GM18909 (cell line): ENCODE results near the gene FGF1.

Source experiments
- ATAC-seq: cut with Tn5 transposase; IDR thresholded peaks from one replicate; pipeline ENCODE4 v1.9.1; 2021; ENCODE audit warnings: mild to moderate bottlenecking; ENCODE audit not compliant: unreplicated experiment, poor library complexity

The FGF1 gene

GRCh38 chr5:142547445-142548380 lies 138.2 kb downstream of the FGF1 start:
- ATAC-seq = no peak

- ATAC-seq = no peak
Measured at GRCh38 chr5:142545650-142546322, 140.1 kb downstream of the FGF1 start.

- no peak for ATAC-seq
Measured at GRCh38 chr5:142544946-142545649, 140.8 kb downstream of the FGF1 start.

- no peak for ATAC-seq
Measured at GRCh38 chr5:142544071-142544753, 141.7 kb downstream of the FGF1 start.

GRCh38 chr5:142542906-142543305 lies 143.0 kb downstream of the FGF1 start:
- ATAC-seq = no peak
